Nephron (organoid): ENCODE data around the gene AMACR.

Experiments used
- H3K27ac Mint-ChIP-seq, 3 experiments: 2 replicates each; pipeline ENCODE4 v1.8.0; 2020; ENCODE audit warnings: mixed read lengths in 3 of 3, mild to moderate bottlenecking in 2 of 3, moderate library complexity in 1 of 3
- H3K27me3 Mint-ChIP-seq: 2 replicates; pipeline ENCODE4 v1.8.0; 2021; ENCODE audit warnings: low read depth, mild to moderate bottlenecking, moderate library complexity, mixed read lengths
- H3K36me3 Mint-ChIP-seq: 2 replicates; pipeline ENCODE4 v1.8.0; 2020; ENCODE audit warnings: low read depth, mixed read lengths
- H3K4me1 Mint-ChIP-seq: 2 replicates; pipeline ENCODE4 v1.8.0; 2020; ENCODE audit warnings: mixed read lengths
- H3K4me3 Mint-ChIP-seq, 3 experiments: 2 replicates each; pipeline ENCODE4 v1.8.0; 2020; ENCODE audit warnings: mild to moderate bottlenecking in 3 of 3, mixed read lengths in 3 of 3, moderate library complexity in 2 of 3
- H3K9me3 Mint-ChIP-seq: 2 replicates; pipeline ENCODE4 v1.8.0; 2020; ENCODE audit warnings: mixed read lengths
- TF ChIP-seq, protein P1 (sequence below), 3 experiments: fragments of 200-600 bp; sonication (generic); IDR thresholded peaks; one replicate each; pipeline ENCODE4 v1.5.0; 2021; ENCODE audit warnings: antibody characterized with exemption in 3 of 3; ENCODE audit not compliant: unreplicated experiment in 3 of 3

Gene AMACR

GRCh38 chr5:34007621-34008600, at the start of gene AMACR:
TSS of gene AMACR (minus strand) at chr5:34008050. CDS start at chr5:34008019, 31 bp downstream.
- H3K9me3 Mint-ChIP-seq, result no peaks in the 10 kb centered on the region
- no peaks in the 10 kb centered on the region for H3K27me3 Mint-ChIP-seq
- peaks cover 26% of the 10 kb centered on the region for H3K36me3 Mint-ChIP-seq
- peak within 1 kb of the TSS; percentile 86 to 98 (median 96) for H3K4me3 Mint-ChIP-seq
- H3K4me1 Mint-ChIP-seq, result peaks cover 45% of the 10 kb centered on the region
- TF ChIP-seq, protein P1, sequence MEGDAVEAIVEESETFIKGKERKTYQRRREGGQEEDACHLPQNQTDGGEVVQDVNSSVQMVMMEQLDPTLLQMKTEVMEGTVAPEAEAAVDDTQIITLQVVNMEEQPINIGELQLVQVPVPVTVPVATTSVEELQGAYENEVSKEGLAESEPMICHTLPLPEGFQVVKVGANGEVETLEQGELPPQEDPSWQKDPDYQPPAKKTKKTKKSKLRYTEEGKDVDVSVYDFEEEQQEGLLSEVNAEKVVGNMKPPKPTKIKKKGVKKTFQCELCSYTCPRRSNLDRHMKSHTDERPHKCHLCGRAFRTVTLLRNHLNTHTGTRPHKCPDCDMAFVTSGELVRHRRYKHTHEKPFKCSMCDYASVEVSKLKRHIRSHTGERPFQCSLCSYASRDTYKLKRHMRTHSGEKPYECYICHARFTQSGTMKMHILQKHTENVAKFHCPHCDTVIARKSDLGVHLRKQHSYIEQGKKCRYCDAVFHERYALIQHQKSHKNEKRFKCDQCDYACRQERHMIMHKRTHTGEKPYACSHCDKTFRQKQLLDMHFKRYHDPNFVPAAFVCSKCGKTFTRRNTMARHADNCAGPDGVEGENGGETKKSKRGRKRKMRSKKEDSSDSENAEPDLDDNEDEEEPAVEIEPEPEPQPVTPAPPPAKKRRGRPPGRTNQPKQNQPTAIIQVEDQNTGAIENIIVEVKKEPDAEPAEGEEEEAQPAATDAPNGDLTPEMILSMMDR (IDR thresholded peaks at IDR 0.05; ENCODE audit: unreplicated experiment in 3 of 3), result no peak
- peak within 1 kb of the TSS; percentile 99 to 100 (median 99) for H3K27ac Mint-ChIP-seq

GRCh38 chr5:34057569-34057968, 49.7 kb upstream of the AMACR start:
- Mint-ChIP-seq H3K27ac (no peak overlapping the region), H3K9me3 (peaks cover 9% of the 10 kb centered on the region)

GRCh38 chr5:34057118-34057517, 49.3 kb upstream of the AMACR start:
- H3K4me1 Mint-ChIP-seq, result peaks cover 31% of the 10 kb centered on the region
- TF ChIP-seq, protein P1 (IDR thresholded peaks at IDR 0.05; ENCODE audit: unreplicated experiment in 3 of 3), result no peak
- peaks cover 5% of the 10 kb centered on the region for H3K9me3 Mint-ChIP-seq

More at GRCh38 chr5:34057569-34057968, 49.7 kb upstream of the AMACR start:
- Mint-ChIP-seq H3K27me3 (no peaks in the 10 kb centered on the region), H3K4me3 (no peak overlapping the region), H3K4me1 (peaks cover 29% of the 10 kb centered on the region), H3K36me3 (peaks cover 42% of the 10 kb centered on the region)
- TF ChIP-seq, protein P1 (IDR thresholded peaks at IDR 0.05; ENCODE audit: unreplicated experiment in 3 of 3), result no peak

GRCh38 chr5:34055667-34056066, 47.8 kb upstream of the AMACR start:
- H3K4me3 Mint-ChIP-seq, result no peak overlapping the region
- no peak overlapping the region for H3K27ac Mint-ChIP-seq
- H3K4me1 Mint-ChIP-seq, result peaks cover 31% of the 10 kb centered on the region
- peaks cover 42% of the 10 kb centered on the region for H3K36me3 Mint-ChIP-seq
- H3K27me3 Mint-ChIP-seq, result no peaks in the 10 kb centered on the region
- H3K9me3 Mint-ChIP-seq, result no peaks in the 10 kb centered on the region
- TF ChIP-seq, protein P1 (IDR thresholded peaks at IDR 0.05; ENCODE audit: unreplicated experiment in 3 of 3), result no peak

More at GRCh38 chr5:34057118-34057517, 49.3 kb upstream of the AMACR start:
- H3K27ac Mint-ChIP-seq, result no peak overlapping the region
- H3K4me3 Mint-ChIP-seq, result no peak overlapping the region
- H3K36me3 Mint-ChIP-seq, result peaks cover 41% of the 10 kb centered on the region
- no peaks in the 10 kb centered on the region for H3K27me3 Mint-ChIP-seq

DNA sequence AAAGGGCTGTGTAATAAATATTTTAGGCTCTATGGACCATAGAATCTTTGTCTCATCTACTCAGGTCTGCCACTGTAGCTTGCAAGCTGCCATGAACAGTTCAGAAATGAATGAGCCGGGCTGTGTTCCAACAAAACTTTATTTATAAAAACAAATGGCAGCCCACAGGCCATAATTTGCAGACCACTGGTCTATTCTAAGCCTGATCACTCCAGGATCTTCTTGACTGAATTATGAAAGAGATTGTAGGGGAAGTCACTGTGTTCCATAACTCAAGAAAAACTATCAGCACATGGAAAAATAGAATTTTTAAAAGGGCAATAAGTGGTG, 46.5 kb upstream of the AMACR start:
- Mint-ChIP-seq H3K4me1 (peaks cover 31% of the 10 kb centered on the region), H3K9me3 (no peaks in the 10 kb centered on the region), H3K4me3 (no peak overlapping the region), H3K27ac (peak overlapping the region in 2 of 3 experiments; percentile 42 to 67), H3K36me3 (peaks cover 42% of the 10 kb centered on the region), H3K27me3 (no peaks in the 10 kb centered on the region)
- TF ChIP-seq, protein P1 (IDR thresholded peaks at IDR 0.05; ENCODE audit: unreplicated experiment in 3 of 3), result no peak
